Breast epithelium (tissue), 4 donors: Measurements from ENCODE around the gene SOX13. TPM values are rescaled to one million over a fixed set of nuclear protein-coding genes. Genes with fewer than 3 reads are reported as not detected.

ENCODE experiments used
- DNase-seq, 2 donors: peaks; one replicate each; pipeline ENCODE4 v3.0.0-alpha.2; 2019; ENCODE audit warnings: low spot score in 2 of 2
- H3K27ac ChIP-seq, 2 donors: fragments of 200-600 bp; sonication (generic) in 1 of 2; one replicate each; pipeline ENCODE4 v1.5.1; 2016 to 2019; ENCODE audit warnings: mild to moderate bottlenecking in 1 of 2
- H3K27me3 ChIP-seq, 2 donors: fragments of 200-600 bp; sonication (generic) in 1 of 2; one replicate each; pipeline versions ENCODE4 v1.5.1 to v1.6.0; 2017 to 2019; ENCODE audit warnings: control low read depth in 1 of 2, mild to moderate bottlenecking in 1 of 2
- H3K36me3 ChIP-seq: fragments of 200-600 bp; one replicate; pipeline ENCODE4 v1.5.1; 2019
- H3K4me1 ChIP-seq, 2 donors: fragments of 200-600 bp; sonication (generic); one replicate each; pipeline ENCODE4 v1.5.1; 2016 to 2019; ENCODE audit warnings: control low read depth in 1 of 2
- H3K4me3 ChIP-seq, 3 donors: fragments of 200-600 bp; sonication (generic); 1 replicate in 2 of 3; 2 replicates in 1 of 3; pipeline ENCODE4 v1.5.1; 2016 to 2019; ENCODE audit warnings: mild to moderate bottlenecking in 3 of 3, moderate library complexity in 2 of 3
- H3K9me3 ChIP-seq, 2 donors: fragments of 200-600 bp; sonication (generic) in 1 of 2; one replicate each; pipeline ENCODE4 v1.5.1; 2016 to 2019; ENCODE audit warnings: control low read depth in 1 of 2
- CTCF ChIP-seq, 3 donors: fragments of 450-650 bp; IDR thresholded peaks; one replicate each; pipeline ENCODE4 v1.5.1; 2016 to 2017; ENCODE audit warnings: antibody characterized with exemption in 3 of 3, mild to moderate bottlenecking in 3 of 3, moderate library complexity in 3 of 3
- POLR2A ChIP-seq: fragments of 450-650 bp; IDR thresholded peaks from one replicate; pipeline ENCODE4 v1.6.1; 2016; ENCODE audit warnings: antibody characterized with exemption, mild to moderate bottlenecking, moderate library complexity
- POLR2AphosphoS5 ChIP-seq, 3 donors: sonication (generic); formaldehyde crosslinking; IDR thresholded peaks; one replicate each; pipeline ENCODE4 v1.6.1; 2017; ENCODE audit warnings: antibody characterized with exemption in 3 of 3
- intact Hi-C: fragments of 100-400 bp; cut with DNase I; formaldehyde crosslinking; loops from one replicate; pipeline ENCODE4 v1.15.1; 2023; ENCODE audit warnings: low total_unique reads
- total RNA-seq, 3 donors: library from RNA; depleted of rRNA; stranded (reverse); fragments of >200 nt; gene quantifications; one replicate each; pipeline ENCODE4 v1.1.0, GENCODE V29; 2016

The SOX13 gene
- total RNA-seq, 3 donors from 2014 or later = 22.9 to 34.7 (median 31.9) TPM

DNA sequence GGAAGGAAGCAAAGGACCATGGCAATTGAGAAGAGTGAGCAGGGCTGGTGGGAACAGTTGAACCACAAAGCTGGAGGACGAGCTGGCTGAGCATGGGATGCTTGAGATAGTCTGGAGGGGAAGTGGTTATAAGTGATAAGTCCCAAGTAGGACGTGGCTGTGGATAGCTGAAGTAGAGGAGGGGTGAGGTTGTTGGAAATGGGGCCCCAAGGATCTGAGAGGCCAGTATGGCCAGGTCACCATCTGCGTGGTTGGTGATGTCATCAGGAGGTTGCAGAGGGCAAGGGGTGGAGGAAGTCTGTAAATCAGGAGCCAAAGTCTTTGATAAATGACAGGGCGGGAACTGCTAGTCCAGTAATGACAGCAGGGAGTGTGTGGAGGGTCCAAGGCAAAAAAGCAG is 104.2 kb downstream of the SOX13 start:
- Histone ChIP-seq H3K36me3 (no peaks in the 10 kb centered on the region), H3K4me3 (no peak overlapping the region), H3K27me3 (no peaks in the 10 kb centered on the region), H3K27ac (no peak overlapping the region), H3K4me1 (no peaks in the 10 kb centered on the region), H3K9me3 (no peaks in the 10 kb centered on the region)
- no peak for TF ChIP-seq POLR2A
- TF ChIP-seq POLR2AphosphoS5 (IDR thresholded peaks at IDR 0.05) = no peak
- no peak for TF ChIP-seq CTCF (IDR thresholded peaks at IDR 0.05)
- intact Hi-C loops = no loop called here
- no peak for DNase-seq

Other genes with a start within 250 kb of the SOX13 start
- gene SNRPE, start 211.5 kb upstream of the SOX13 start, total RNA-seq = 10 to 100 TPM; 51.8 to 74.9 (median 73.4) TPM
- 10 to 100 TPM; 13.8 to 66.1 (median 16.8) TPM for gene ETNK2, start 78.9 kb downstream of the SOX13 start, total RNA-seq
- not detected for gene REN, start 93.2 kb downstream of the SOX13 start, total RNA-seq
- not detected for gene KISS1, start 123.4 kb downstream of the SOX13 start, total RNA-seq
- 1 to 10 TPM in 2 of 3 donors, not detected in 1; 3.4 to 4.6 TPM for gene GOLT1A, start 140.9 kb downstream of the SOX13 start, total RNA-seq